ENCODE results near the gene VAMP8. TPM values are rescaled to one million over a fixed set of nuclear protein-coding genes. Genes with fewer than 3 reads are reported as not detected.

Gene VAMP8
- not detected in 2 replicates for total RNA-seq

DNA sequence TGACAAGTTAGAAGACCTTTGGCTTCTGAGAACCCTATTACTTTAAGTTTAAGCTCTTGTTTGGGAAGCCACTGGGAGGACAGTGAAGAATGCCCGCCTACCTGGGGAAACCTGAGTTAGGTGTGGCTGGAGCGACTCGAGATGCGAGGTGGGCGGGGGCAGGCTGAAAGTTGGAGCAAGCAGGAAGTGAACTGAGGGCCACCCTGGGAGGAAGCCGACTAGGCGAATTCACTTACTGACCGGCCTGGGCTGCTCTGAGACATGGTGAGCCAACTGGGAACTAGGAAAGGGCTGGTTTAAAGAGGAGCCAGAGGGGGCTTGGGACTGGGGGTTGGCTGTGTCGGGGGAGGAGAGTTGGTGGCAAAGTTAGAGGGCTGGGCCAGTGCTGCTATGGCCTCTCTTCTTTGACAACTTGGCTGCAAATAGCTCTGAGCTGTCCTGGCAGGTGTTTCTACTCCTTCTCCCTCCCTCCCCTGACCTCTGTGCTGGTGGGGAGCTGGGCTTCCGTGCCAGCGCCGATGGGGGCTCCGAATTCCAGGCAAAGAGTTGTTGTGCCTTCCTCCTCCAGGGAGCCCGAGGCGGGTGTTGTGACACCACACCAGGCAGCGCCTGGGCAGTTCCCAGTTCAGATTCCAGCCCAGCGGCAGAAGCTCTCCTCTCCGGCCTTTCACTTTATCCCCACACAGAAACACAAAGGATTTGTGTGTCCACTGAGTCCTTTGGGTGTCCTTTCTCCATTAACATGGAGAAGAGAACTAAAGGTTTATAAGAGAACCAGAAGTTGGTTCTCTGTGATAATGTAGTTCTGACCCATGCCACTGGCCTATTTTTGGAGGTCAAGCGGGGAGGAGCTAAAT, at the start of gene VAMP8:
Gene VAMP8, plus strand, starts transcription at position 201 of the 857 bp plus-strand sequence. Its CDS starts 61 bp downstream, at position 262.

DNA sequence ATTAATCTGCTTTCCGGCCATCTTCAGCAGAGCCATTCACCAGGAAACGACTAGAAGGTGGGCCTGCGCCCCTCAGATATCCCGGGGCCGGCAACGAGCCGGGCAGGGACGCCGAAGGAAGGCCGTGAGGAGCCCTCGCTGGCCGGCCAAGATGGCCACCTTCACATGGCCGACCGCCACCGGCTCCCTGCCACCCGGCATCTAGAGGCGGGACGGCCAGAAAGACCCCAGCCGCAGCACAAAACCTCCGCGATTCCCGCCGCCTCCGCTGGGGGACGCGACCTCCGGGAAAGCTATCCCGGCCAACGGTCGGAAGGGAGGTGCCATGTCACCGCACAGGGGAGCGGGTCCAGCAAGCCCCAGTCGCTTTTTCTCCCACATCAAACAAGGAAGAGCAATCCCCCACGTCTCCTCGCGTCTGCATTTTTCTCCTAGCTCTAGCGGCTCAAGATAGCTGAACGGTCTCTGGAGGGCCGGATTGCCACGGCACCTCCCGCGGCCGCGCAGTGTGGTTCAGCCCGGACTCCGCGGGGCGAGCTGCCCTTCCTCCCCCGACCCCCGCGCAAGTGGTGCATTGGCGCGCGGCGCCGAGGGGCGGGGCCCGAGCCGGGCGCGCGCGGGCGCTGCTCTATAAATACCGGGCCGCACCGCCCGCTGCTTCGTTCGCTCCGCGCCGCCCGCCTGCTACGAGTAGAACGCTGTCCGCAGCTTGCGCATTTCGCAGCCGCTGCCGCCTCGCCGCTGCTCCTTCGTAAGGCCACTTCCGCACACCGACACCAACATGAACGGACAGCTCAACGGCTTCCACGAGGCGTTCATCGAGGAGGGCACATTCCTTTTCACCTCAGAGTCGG, 38.7 kb upstream of the VAMP8 start, which contains the start of gene MAT2A:
Gene MAT2A, plus strand, starts transcription at position 662 of the 854 bp plus-strand sequence. Its CDS starts 120 bp downstream, at position 782.

GRCh38 chr2:85561280-85562212, 15.8 kb upstream of the VAMP8 start, which contains the start of gene GGCX:
GGCX (minus strand) TSS chr2:85561493; CDS start chr2:85561428, 65 bp downstream.

GRCh38 chr2:85584354-85584856, 7.0 kb downstream of the VAMP8 start, which contains the start of gene VAMP5:
VAMP5 (plus strand) TSS chr2:85584431; CDS start chr2:85584491, 60 bp downstream.

GRCh38 chr2:85595301-85596025, 18.1 kb downstream of the VAMP8 start, which contains the start of gene RNF181:
RNF181 (plus strand) TSS chr2:85595745; CDS start chr2:85595764, 19 bp downstream.

DNA sequence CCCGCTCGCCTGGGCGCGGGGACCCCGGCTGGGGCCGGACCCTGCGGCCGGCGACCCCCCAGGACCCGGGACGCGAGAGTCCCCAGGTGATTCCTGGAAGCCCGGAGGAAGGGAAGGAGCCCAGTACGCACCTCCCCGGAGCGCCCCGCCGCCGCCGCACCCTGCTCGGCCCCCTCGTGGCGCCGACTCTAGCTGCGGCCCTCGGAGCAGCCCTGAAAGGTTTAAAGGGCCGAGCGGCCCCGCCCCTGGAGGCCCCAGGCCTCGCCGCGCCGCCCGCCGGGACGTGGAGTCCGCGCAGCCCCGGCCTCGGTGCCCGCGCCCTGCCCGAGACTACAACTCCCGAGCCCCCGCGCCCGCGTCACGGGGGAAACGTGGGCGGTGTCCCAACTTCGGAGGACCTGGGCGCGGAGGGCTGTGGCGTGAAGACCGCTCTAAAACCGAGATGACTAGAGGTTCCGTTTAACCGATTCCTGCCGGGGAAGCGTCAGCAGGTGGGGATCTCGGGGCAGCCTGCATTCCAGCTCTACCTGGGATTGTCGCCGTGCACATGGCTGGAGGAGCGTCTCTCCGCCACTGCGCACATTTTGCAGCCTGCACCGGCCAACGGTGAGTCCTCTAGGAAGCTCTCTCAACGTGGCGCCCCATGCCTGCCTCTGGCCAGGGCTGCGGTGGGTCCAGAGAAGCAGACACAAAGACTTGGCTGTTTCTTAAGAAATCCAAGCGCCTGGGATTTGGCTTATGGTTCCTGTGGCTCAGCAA, 25.3 kb downstream of the VAMP8 start, which contains the start of gene TMEM150A:
Gene TMEM150A, minus strand, starts transcription at position 223 of the 759 bp plus-strand sequence. CDS start 750 bp downstream, outside the sequence.

DNA sequence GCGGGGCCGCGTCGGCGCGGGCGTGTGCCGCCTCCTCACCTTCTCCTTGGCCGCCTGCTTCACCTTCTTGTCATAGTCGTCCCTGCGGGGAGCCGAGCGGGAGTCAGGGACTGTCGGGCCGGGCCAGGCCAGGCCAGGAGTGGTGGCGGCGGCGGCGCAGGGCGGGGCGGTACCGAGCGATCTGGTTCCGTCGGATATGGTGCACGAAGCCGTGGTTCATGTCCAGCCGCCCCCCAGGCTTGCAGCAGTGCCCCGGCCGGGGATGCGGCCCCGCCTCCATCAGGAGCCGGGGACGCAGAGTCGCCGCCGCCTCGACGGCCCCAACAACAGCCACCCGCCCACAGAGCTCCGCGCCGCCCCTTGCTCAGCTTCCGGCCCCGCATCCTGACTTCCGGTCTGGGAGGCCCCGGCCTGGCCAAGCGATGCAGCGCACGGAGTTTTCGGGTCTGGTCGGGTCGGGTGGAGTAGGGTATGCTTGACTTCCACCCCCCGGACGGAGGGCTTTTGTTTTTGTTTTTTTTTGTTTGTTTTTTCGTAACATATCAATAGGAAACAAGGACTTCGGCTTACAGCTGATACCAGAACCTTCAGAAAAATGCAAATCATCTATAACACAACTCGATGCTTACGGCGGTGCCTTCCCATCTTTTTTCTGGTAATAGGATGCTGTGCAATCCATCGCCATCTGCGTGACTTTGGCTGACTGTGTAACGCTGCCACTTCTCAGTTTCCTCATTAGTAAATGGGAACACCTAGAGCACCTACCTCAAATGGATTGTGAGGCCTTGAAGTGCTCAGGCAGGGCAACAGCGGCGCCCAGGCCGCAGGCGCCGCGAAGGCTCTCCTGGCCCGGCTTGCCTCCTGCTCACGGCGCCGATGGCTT, 34.6 kb downstream of the VAMP8 start, which contains the start of gene C2orf68:
Gene C2orf68, minus strand, starts transcription at position 362 of the 883 bp plus-strand sequence. Its CDS starts 82 bp downstream, at position 280.

Other genes starting within 250 kb of the VAMP8 start
- gene TGOLN2, start 249.6 kb upstream of the VAMP8 start, total RNA-seq, result 92.8 and 112 TPM in 2 replicates
- gene RETSAT, start 223.1 kb upstream of the VAMP8 start, total RNA-seq, result 59.0 and 77.0 TPM in 2 replicates
- gene ELMOD3, start 222.8 kb upstream of the VAMP8 start, total RNA-seq, result 13.8 and 27.4 TPM in 2 replicates
- gene CAPG, start 167.2 kb upstream of the VAMP8 start, total RNA-seq, result 229 and 248 TPM in 2 replicates
- gene SH2D6, start 158.9 kb upstream of the VAMP8 start, total RNA-seq, result not detected in 2 replicates
- 59.4 and 67.5 TPM in 2 replicates for gene MAT2A, start 38.4 kb upstream of the VAMP8 start, total RNA-seq
- 62.0 and 91.3 TPM in 2 replicates for gene GGCX, start 16.1 kb upstream of the VAMP8 start, total RNA-seq
- gene VAMP5, start 6.8 kb downstream of the VAMP8 start, total RNA-seq, result 89.7 and 102 TPM in 2 replicates
- 218 and 231 TPM in 2 replicates for gene RNF181, start 18.2 kb downstream of the VAMP8 start, total RNA-seq
- gene TMEM150A, start 25.1 kb downstream of the VAMP8 start, total RNA-seq, result 5.8 and 11.0 TPM in 2 replicates
- 8.0 and 11.8 TPM in 2 replicates for gene C2orf68, start 34.5 kb downstream of the VAMP8 start, total RNA-seq
- 46.4 and 81.5 TPM in 2 replicates for gene USP39, start 38.6 kb downstream of the VAMP8 start, total RNA-seq
- gene SFTPB, start 90.6 kb downstream of the VAMP8 start, total RNA-seq, result under 0.01 TPM in 1 of 2 replicates, not detected in the other
- gene GNLY, start 116.8 kb downstream of the VAMP8 start, total RNA-seq, result not detected in 2 replicates
- 1.2 and 7.4 TPM in 2 replicates for gene ATOH8, start 176.4 kb downstream of the VAMP8 start, total RNA-seq

All from myometrial cell (primary cell).